Sciatic nerve (tissue), 2 donors: ENCODE measurements around the gene DHRS7C. TPM values are rescaled to one million over a fixed set of nuclear protein-coding genes. Genes with fewer than 3 reads are reported as not detected.

Source experiments
- ATAC-seq: fragments of 200-7000 bp; cut with Tn5 transposase; one replicate; pipeline ENCODE4 v1.9.1; 2020; ENCODE audit warnings: mild to moderate bottlenecking, moderate library complexity
- DNase-seq: peaks from one replicate; pipeline ENCODE4 v3.0.0-alpha.2; 2020; ENCODE audit warnings: low spot score
- intact Hi-C: fragments of 100-400 bp; cut with DNase I; formaldehyde crosslinking; loops from one replicate; pipeline ENCODE4 v1.14.2; 2022
- total RNA-seq: library from RNA; stranded (reverse); fragmentation: NEBNext Ultra II Directional; extraction: Animal tissue kit (Norgen Biotek cat#: 25700); gene quantifications from one replicate; pipeline ENCODE4 v1.2.1, GENCODE V29; 2021
- donor health status: DM: no; HTN: no; CAD: no.
- donor health status: DM: no; HTN: no; CAD: no.

DHRS7C gene
- total RNA-seq: not detected

- no peak for ATAC-seq
- no peak for DNase-seq
- intact Hi-C loops: no loop called here
Measured at GRCh38 chr17:9790889-9791876, at the start of gene DHRS7C. Gene DHRS7C (minus strand): TSS chr17:9791592. CDS start chr17:9791284, 308 bp downstream.

DNA sequence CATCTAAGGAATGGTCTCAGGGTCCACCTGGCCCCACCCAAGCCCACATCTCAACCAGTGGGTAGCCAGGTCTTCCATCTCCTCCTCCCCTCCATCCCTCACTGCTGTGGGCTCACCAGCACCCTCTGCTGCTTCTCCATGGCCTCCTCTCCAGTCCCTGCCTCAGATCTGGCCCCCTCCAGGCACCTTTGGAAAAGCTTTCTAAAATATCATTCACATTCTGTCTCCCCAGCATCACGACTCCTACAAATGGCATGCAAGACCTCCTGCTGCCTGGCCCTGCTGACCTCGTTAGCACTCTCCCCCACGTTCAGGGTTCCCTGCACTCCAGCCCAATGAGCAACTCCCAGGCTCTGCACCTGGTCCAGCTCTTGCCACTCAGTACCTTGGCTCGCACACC, 48.0 kb upstream of the DHRS7C start:
- intact Hi-C loops: no loop called here
- ATAC-seq (no peak), DNase-seq (no peak)

GRCh38 chr17:9837551-9838471, 46.4 kb upstream of the DHRS7C start:
- peak; percentile 68 for DNase-seq
- peak; percentile 82 for ATAC-seq
- intact Hi-C loops: no loop called here

DNA sequence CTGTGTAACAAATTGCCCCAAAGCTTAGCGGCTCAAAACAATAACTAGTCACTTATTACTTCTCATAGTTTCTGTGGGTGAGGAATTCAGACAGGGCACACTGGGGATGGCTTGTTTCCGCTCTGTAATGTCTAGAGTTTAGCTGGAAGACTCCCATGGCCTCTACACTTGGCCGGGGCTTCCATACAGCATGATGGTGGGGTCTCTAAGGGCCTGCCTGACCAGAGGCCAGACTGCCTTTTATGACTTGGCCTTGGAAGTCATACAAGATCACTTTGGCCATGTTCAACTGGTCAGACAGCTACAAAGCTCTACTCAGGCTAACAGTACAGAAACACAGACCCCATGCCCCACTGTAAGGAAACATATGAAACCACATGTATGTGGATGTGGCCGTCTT, 42.5 kb upstream of the DHRS7C start:
- intact Hi-C loops: no loop called here
- DNase-seq (no peak), ATAC-seq (no peak)

DNA sequence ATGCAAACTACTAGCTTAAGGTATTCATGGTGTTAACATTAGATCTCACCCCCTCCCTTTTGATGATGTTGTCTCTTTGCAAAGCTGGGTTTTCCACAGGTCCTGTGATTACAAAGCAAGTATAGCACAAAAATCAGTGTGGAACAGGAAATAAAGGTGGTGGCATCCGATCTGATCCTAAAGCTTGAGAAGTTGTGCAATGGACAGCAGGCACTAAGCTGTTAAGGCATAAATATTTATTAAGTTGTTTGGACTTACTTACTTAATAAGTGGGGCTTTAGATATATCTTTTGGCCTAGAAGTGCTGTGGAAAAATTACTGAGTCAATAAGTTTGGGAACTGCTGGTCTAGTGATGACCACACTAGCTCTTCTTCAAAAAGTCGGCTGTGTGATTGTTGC, 39.3 kb upstream of the DHRS7C start:
- intact Hi-C loops: no loop called here
- DNase-seq (no peak), ATAC-seq (no peak)

DNA sequence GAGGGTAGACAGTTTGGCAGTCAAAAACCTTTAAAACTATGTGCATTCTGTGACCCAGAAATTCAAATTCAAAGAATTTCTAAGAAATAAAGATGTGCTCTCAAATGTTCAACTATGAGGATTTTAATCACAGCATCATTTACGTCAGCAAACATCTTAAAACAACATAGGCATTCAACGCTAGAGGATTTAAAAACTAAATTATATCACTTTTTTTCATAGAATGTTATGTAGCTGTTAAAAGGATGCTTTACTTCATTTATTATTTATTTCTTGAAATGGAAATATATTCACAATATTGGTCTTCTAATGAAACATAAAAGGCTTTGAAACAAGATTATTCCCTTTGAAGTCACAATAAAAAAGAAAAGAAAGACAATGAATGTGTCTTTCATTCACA, 38.0 kb upstream of the DHRS7C start:
- intact Hi-C loops: no loop called here
- DNase-seq (no peak), ATAC-seq (no peak)

- intact Hi-C loops: no loop called here
- ATAC-seq (no peak), DNase-seq (no peak)
Measured at GRCh38 chr17:9828296-9829295, 37.2 kb upstream of the DHRS7C start.

DNA sequence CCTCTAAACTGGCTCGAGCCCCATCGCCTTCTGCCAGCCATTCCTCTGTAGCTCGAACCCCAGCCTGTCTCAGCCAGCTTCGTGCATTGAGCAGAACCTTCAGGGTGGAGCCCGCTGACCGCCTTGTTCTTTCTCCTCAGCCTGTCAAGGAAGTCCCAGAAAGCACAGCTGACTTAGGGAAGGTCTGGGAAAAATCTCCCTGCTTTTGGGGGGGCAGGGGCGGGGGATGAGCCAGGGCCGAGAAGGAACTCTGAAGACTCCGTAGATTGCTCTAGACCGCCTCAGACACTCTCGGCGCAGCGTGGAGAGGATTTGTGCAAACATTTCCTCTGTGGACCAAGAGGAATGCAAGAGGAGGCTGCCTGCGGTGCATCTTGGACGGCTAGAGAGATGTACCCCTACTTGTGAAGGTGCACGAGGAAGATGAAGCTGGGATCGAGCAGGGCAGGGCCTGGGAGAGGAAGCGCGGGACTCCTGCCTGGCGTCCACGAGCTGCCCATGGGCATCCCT, 34.3 kb upstream of the DHRS7C start, which contains the start of gene GLP2R:
Gene GLP2R, plus strand, starts transcription at position 284 of the 510 bp plus-strand sequence. Its CDS starts 140 bp downstream, at position 424.
- intact Hi-C loops: no loop called here
- ATAC-seq (no peak), DNase-seq (no peak)

DNA sequence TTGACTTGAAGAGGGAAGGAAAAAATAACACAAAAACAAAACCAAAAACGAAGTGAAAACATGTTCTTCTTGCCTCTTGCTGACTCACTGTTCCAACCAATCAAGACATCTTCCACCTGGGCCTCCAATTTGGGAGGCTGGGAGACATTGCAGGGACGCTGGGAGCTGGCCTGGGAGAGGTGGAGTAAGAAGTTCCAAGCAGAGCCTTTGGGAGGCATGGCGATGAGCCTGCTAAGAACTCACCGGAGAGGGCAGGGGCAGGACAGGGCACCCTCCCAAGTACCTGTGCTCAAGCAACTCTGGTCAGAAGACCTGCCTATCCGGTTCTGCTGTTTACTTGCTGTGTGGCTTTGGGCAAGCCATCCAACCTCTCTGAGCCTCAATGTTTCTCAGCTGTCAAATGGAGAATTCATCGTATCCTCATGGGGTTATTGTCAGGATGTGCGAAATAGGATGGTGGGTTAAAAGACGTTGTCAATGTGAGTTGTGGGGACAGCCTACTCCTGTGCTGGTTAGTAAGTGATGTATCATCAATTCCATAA, 33.5 kb upstream of the DHRS7C start:
- DNase-seq (no peak), ATAC-seq (no peak)
- intact Hi-C loops: no loop called here

DNA sequence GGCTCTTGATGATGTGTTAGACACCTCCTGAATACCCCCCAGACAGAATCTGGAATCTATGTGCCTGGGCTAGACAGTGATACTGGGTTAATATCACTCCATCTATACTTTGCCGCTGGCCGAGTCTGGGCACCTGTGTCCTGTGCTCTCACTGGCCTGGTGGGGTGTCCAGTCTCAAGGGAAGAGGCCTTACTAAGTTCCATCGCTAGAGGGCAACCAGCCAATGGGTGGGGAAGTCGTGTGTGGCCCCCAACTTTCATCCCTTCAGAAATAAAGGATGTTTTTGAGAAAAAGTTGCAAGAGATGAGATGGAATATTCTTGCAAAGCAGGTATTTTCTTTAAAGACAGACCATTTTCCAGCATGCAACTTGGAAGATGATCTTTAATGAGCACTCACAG, 32.7 kb upstream of the DHRS7C start:
- intact Hi-C loops: no loop called here
- ATAC-seq: no peak
- DNase-seq: no peak

DNA sequence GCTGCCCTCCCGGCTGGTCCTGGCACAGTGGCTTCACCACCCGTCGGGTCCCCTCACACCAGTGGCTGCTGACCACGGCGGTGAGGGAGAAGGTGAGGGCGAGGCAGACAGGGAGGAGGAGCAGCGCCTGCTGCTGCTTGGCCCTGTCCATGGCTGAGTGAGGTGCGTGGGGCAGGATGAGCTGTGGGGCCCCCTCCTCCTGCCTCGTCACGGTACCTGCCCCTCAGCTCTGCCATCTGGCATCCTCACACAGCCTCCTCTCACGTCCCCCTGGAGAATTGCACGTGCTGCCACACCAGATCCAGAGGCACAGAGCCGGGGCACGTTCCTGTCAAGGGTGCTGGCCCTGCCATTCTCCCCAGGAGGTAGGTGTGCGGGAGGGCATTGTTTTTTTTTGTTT, 30.5 kb upstream of the DHRS7C start, which contains the start of gene GSG1L2:
Gene GSG1L2, minus strand, starts transcription at position 159 of the 400 bp plus-strand sequence. Its CDS starts 8 bp downstream, at position 151.
- no peak for DNase-seq
- intact Hi-C loops: no loop called here
- no peak for ATAC-seq

DNA sequence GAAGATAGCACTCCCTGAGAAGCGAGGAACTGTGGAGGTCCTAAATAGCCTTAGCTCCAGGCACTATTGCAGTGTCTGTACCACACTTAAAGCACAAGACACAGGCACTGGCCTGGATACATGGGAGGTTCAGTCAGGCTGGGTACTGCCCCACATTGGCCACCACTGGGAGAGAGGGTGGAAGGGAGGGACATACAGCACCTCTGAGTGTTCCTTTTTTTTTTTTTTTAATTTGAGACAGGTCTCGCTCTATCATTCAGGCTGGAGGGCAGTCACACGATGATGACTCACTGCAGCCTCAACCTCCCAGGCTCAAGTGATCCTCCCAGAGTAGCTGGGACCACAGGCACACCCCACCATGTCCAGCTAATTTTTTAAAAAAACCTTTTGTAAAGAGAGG, 29.1 kb upstream of the DHRS7C start:
- no peak for ATAC-seq
- DNase-seq: no peak

DNA sequence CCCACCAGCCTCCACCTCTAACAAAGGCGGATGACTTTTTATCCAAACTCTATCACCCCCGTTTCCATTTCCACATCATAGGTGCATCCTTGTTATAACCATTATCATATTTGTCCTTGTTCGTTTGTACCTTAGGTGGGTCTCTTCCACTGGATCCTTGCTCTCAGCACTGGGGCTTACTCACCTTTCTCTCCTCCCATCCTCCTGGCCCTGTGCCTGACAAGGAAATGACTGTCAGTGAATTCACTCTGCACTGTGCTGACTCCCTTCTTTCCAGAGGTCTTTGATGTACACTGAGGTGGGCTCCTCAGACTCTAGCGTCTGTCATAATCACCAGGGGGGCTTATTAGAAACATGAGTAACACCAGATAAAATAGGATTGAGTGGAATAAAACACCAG, 27.4 kb upstream of the DHRS7C start:
- no peak for ATAC-seq
- intact Hi-C loops: no loop called here
- DNase-seq: no peak

More for the DNA sequence above, 29.1 kb upstream of the DHRS7C start:
- intact Hi-C loops: no loop called here

- intact Hi-C loops: no loop called here
- ATAC-seq (peak; percentile 22), DNase-seq (no peak)
Measured at GRCh38 chr17:9817086-9817485, 25.7 kb upstream of the DHRS7C start.

- DNase-seq (no peak), ATAC-seq (no peak)
- intact Hi-C loops: no loop called here
Measured at GRCh38 chr17:9816472-9816871, 25.1 kb upstream of the DHRS7C start.

GRCh38 chr17:9814337-9814945, 23.0 kb upstream of the DHRS7C start:
- DNase-seq: no peak
- no peak for ATAC-seq
- intact Hi-C loops: no loop called here

DNA sequence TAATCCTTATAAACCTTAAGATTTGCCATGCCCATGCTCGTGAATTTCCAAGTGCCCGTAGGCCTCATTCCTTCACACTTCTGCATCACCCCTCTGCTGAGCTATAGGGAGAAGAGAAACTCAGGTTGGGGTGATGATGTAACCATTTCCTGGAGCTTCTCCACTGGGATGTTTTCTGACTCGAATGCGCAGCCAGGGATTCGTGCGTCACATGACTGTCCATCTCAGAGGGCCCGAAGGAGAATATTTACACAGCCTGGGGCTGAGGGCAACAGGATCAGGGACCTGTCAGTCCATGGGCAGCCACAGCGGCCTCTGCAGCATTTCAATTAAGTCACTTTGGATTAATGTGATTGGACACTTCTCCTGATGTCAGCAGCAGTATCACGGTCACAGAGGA, 21.8 kb upstream of the DHRS7C start:
- ATAC-seq (no peak), DNase-seq (no peak)
- intact Hi-C loops: no loop called here
